ENCODE measurements around the gene ANXA3. TPM values are rescaled to one million over a fixed set of nuclear protein-coding genes. Genes with fewer than 3 reads are reported as not detected.
A peak's percentile ranks its signal among the peaks of the same experiment; 100 is the strongest.

ANXA3 gene
- total RNA-seq, 1 experiment from 2014 or later = 30.7 TPM

DNA sequence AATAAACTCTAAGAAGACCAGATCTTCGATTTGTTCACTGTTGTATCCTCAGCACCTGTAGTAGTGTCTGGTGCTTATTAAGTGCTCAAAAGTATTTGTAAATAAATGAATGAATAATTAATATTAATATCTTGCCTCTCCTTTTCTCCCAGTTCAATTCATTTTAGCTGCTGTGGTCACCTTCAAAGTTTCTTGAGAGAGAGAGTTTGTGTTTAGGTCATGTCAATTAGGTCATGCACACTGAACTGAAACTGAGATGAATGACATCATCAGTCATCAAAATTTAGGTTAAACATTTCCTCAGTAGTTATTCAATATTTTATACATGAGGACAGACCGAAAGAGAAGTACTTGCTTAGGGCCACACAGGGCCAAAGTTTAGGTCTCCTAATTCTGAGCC is 73.5 kb downstream of the ANXA3 start:
- H3K4me3 ChIP-seq (ENCODE audit: insufficient read depth, low read depth, low read length) = no peak overlapping the region
- DNase-seq = no peak
- no peaks in the 10 kb centered on the region for H3K36me3 ChIP-seq (replicated peaks; ENCODE audit: control insufficient read depth, insufficient read depth, low read length)
- H3K27me3 ChIP-seq (ENCODE audit: control insufficient read depth, insufficient read depth, low read length) = no peaks in the 10 kb centered on the region

DNA sequence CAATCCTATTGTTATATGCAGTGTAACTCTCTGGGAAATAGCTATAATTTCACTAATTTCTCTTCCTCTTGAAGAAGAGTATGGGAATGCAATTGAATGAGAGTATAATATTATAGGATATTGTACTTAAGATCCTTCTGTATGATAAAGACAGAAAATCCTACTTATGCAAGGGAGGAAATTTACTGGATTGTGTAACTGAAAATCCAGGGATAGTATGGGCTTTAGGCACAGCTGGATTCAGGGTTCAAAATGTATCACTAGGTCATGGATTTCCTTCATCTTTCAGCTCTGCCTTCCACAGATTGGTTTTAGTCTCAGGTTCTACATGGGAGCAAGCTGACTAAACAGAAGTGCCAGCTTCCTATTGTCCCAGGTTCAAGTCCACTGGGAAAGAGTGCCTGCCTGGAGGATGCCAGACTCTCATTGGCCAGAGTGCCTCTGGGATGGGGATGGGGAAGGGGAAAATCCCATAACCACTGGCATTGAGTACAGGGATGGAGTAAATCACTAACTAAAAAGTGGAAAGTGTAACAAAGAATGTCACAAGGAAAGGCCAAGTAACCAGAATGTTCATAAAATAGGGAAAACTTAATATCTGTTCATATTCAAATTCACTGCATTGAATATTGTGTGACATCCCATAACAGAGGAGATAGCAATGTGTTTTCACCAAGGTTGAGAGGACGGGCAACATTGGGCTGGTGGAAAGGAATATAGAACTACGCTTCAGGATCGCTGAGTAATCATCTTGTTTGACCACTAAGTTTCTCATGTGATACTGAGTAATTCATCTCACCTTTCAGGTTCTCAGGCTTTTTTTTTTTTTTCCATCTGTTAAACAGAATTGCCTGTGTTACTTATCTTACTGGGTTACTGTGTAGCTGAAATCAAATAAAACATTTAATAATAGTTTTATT is 75.7 kb downstream of the ANXA3 start:
- no peak for DNase-seq
- Histone ChIP-seq H3K36me3 (replicated peaks; ENCODE audit: control insufficient read depth, insufficient read depth, low read length) (no peaks in the 10 kb centered on the region), H3K27me3 (ENCODE audit: control insufficient read depth, insufficient read depth, low read length) (no peaks in the 10 kb centered on the region), H3K4me3 (ENCODE audit: insufficient read depth, low read depth, low read length) (no peak overlapping the region)

DNA sequence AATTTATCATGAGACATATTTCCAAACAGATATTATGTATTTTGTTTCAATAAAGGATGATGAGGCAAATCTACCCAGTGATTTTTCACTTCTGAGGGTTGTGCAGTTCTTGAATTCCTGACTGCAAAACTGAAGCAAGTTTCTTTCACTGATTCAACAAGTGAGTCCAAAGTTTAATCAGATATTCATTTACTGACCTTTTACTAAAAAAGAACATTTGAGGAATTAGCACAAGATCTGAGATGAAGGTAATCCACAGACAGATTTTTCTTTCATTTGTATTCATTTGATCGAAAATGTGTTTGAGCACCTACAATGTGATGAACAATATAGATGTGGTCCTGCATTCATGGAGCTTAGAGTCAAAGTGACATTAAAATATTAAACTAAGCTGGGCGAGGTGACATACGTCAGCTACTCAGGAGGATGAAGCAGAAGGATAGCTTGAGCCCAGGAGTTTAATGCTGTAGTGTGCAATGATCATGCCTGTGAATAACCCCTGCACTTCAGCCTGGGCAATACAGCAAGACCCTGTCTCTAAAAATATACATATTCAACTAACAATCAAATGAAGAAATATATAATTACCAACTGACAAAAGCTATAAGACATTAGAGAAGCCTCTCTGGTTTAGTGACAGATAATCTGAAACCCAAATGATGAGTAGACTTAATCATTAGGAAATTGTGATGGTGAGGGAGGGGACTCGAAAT is 76.6 kb downstream of the ANXA3 start:
- no peak overlapping the region for H3K4me3 ChIP-seq (ENCODE audit: insufficient read depth, low read depth, low read length)
- no peaks in the 10 kb centered on the region for H3K27me3 ChIP-seq (ENCODE audit: control insufficient read depth, insufficient read depth, low read length)
- no peaks in the 10 kb centered on the region for H3K36me3 ChIP-seq (replicated peaks; ENCODE audit: control insufficient read depth, insufficient read depth, low read length)
- no peak for DNase-seq

DNA sequence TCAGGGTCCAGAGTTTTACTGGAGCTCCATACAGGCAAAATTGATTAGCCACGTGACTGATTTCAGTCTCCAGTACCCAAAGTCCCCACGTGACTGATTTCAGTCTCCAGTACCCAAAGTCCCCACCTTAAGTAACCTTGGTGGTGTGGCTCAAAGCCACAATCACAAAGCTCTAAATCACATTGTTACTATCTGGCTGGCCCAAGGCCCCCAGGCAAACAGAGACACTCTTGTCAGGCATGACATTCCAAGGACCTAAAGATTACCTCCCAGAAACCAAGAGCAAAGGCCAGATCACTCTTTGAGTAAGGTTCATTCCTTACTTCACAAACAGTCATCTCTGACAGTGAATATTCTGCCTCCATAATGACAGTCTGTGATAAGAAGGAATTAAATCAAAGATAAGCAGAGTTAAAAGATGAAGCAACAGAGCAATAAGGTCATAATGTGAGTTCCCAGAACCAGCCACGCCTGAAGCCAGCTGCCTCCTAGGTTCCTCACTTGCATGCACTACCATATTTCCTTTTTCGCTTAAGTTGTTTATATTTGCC is 78.5 kb downstream of the ANXA3 start:
- Histone ChIP-seq H3K4me3 (ENCODE audit: insufficient read depth, low read depth, low read length) (no peak overlapping the region), H3K36me3 (replicated peaks; ENCODE audit: control insufficient read depth, insufficient read depth, low read length) (no peaks in the 10 kb centered on the region), H3K27me3 (ENCODE audit: control insufficient read depth, insufficient read depth, low read length) (no peaks in the 10 kb centered on the region)
- DNase-seq = no peak

DNA sequence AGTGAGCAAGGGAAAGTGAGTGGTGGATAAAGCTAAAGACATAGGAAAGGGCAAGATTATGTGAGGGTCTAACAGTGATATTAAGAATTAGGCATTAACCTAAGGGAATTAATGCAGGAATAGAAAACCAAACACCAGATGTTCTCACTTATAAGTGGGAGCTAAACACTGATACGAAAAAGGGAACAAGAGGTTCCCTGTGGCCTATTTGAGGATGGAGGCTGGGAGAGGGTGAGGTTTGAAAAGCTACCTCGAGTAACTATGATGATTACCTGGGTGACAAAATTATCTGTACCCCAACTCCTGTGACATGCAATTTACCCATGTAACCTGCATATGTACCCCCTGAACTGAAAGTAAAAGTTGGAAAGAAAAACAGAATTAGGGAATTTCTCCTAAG is 79.0 kb downstream of the ANXA3 start:
- H3K4me3 ChIP-seq (ENCODE audit: insufficient read depth, low read depth, low read length) = no peak overlapping the region
- no peaks in the 10 kb centered on the region for H3K27me3 ChIP-seq (ENCODE audit: control insufficient read depth, insufficient read depth, low read length)
- no peaks in the 10 kb centered on the region for H3K36me3 ChIP-seq (replicated peaks; ENCODE audit: control insufficient read depth, insufficient read depth, low read length)
- DNase-seq = no peak

DNA sequence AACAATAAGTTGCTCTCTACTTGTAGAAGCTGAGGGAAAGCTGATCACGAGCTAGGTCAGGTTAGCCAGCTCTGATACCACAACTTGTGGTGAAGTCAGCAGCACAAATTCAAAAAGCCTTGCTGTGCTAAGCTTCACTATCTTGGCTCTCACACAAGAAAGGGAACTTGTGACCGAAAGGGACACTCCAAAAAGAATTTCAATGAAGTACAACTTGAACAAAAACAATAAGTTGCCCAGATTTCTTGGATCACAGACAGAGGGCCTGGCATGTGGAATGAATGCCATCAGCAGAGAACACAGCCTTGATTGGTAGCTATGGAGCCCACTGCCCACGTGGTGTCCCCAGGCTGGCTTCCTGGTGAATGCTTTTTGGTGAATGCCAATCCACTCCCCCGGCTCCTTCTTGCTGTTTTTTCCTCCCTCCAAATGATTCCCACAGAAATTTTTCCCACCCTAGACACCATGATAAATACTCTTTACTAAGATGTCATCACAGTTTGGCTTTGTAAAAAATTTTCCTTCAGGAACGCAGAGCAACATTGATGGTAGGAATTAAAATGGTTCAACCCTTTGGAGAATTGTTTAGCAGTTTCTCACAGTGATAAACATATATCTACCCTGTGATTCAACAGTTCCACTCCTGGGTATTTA is 82.6 kb downstream of the ANXA3 start:
- Histone ChIP-seq H3K4me3 (ENCODE audit: insufficient read depth, low read depth, low read length) (no peak overlapping the region), H3K36me3 (replicated peaks; ENCODE audit: control insufficient read depth, insufficient read depth, low read length) (no peaks in the 10 kb centered on the region)
- DNase-seq = no peak

DNA sequence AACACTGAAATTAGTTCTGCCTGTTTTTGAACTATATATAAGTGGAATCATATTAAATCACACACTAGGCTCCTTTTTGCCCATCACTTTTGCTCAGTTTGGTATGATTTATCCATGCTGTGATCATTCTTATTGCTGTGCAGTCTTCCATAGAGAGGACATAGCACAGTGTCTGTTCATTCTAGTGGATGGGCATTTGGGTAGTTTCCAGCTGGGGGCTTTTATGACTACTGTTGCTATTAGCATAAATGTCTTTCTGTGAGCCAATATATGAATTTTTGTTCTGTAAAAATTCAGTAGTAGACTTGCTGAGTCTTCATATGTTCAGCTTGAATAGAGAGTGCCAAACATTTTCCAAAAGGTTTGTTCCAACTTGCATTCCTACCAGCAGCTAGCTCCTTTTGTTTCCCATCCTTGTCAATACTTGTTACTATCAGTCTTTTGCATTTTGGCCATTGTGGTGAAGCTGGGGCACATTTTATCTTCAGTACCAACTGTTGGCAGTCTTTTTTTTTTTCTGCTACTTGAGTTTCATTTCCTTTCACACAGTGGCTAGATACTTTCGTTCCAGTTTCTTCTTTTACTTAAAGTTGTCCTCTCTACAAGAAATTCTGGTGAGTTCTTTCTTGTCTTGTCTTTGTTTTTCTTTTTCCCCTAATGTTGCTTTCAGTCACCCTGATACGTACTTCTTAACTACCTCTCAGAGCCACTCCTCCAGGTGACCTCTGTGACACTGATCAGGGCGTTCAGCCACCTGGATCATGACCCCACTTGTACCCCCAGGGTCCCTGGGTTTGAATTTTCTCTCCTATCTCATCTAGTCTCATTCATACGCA is 87.0 kb downstream of the ANXA3 start:
- Histone ChIP-seq H3K4me3 (ENCODE audit: insufficient read depth, low read depth, low read length) (no peak overlapping the region), H3K36me3 (replicated peaks; ENCODE audit: control insufficient read depth, insufficient read depth, low read length) (no peaks in the 10 kb centered on the region), H3K27me3 (ENCODE audit: control insufficient read depth, insufficient read depth, low read length) (no peaks in the 10 kb centered on the region)
- DNase-seq = no peak

More for the DNA sequence above, 82.6 kb downstream of the ANXA3 start:
- H3K27me3 ChIP-seq (ENCODE audit: control insufficient read depth, insufficient read depth, low read length) = no peaks in the 10 kb centered on the region

DNA sequence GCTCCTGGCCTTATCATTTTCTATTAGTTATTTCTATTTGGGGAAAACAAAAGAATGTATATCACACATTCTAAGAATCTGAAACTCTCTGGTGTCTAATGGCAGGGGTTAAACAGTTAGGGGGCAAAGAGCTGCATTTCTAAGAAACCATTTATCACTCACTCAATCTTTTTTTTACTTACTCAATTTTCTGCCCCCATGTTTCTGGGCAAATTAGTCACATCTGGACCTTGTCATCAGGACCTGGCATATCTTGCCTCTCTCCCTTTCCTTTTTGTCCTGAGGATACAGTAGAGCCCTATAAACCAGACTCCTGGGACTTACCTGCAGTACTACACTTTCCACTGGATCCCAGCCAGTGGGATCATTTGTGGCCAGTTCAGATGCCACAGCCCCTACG is 89.1 kb downstream of the ANXA3 start:
- Histone ChIP-seq H3K27me3 (ENCODE audit: control insufficient read depth, insufficient read depth, low read length) (no peaks in the 10 kb centered on the region), H3K4me3 (ENCODE audit: insufficient read depth, low read depth, low read length) (no peak overlapping the region)

DNA sequence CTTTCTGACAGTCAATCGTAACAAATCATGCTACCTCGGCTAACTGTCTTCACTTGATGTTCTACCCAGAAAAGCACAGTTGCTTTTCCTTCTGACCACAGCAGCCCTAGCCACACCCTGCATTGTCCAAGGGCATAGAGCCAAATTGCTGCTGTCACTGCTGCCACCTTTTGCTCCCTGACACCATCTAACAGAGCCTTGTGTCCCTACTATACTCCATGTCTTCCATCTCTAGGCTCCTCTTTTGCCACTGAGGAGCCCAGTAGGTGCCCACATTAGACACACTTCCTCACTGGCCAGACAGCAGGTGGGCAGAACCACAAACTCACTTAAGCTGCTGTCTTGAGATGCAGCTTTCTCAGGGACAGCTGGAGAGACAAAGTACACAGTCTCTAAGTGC is 91.4 kb downstream of the ANXA3 start:
- Histone ChIP-seq H3K27me3 (ENCODE audit: control insufficient read depth, insufficient read depth, low read length) (no peaks in the 10 kb centered on the region), H3K4me3 (ENCODE audit: insufficient read depth, low read depth, low read length) (no peak overlapping the region), H3K36me3 (replicated peaks; ENCODE audit: control insufficient read depth, insufficient read depth, low read length) (no peaks in the 10 kb centered on the region)
- DNase-seq = no peak

More for the DNA sequence above, 89.1 kb downstream of the ANXA3 start:
- H3K36me3 ChIP-seq (replicated peaks; ENCODE audit: control insufficient read depth, insufficient read depth, low read length) = no peaks in the 10 kb centered on the region
- no peak for DNase-seq

DNA sequence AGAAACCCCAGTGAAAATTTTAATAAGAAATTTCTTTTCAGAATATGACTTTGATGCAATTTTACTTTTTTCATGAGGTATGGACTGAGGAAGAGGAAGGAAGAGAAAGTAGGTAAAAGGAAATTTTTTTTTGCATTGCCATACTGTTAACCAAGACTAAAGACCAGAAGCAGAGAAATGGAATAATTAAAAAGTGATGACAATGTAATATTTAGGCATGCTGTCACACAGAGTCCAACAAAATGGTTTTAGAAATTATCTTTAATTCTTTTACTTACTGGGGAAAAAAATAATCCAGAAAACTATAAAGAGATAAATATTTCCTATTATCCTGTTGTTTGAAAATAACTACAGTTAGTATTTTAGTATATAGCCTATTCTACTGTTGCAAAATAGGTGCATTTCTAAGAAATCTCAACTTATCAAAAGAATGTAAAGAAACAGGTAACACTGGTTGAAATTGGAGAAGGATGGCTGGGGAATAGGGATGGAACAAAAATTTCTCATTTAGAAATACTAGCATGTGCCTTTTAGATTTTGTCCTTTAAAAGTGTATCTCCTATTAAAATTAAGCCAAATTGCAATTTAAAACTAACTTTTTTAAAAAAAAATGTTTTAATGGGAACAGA is 92.6 kb downstream of the ANXA3 start:
- Histone ChIP-seq H3K27me3 (ENCODE audit: control insufficient read depth, insufficient read depth, low read length) (no peaks in the 10 kb centered on the region), H3K4me3 (ENCODE audit: insufficient read depth, low read depth, low read length) (no peak overlapping the region), H3K36me3 (replicated peaks; ENCODE audit: control insufficient read depth, insufficient read depth, low read length) (no peaks in the 10 kb centered on the region)
- no peak for DNase-seq

DNA sequence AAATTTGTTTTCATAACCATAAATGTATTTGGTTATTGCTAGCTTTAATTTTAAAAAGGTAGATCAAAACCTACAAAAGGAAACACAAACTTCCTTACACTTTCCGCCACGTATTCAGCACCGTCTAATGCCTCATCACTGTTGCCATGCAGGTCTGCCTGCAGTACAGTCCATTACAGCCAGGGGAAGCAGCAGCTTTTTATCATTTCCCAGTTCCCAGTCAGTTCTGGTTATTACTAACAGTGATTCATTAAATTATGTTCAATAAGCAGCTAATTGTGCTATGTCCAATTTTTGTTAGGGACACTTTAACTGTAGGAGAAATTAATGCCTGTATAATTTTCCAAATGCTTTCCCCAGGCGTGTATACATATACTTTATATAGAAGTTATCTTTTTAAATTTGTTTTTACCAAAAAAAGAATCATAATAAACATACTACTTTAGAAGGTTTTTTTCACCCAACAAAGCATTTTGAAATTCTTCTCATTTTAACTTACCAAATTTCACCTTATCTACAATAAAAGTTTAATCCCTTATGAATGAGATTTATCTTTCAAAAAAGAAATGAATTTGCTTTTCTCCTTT is 93.3 kb downstream of the ANXA3 start:
- Histone ChIP-seq H3K36me3 (replicated peaks; ENCODE audit: control insufficient read depth, insufficient read depth, low read length) (no peaks in the 10 kb centered on the region), H3K4me3 (ENCODE audit: insufficient read depth, low read depth, low read length) (no peak overlapping the region), H3K27me3 (ENCODE audit: control insufficient read depth, insufficient read depth, low read length) (no peaks in the 10 kb centered on the region)
- DNase-seq = peak; percentile 56

DNA sequence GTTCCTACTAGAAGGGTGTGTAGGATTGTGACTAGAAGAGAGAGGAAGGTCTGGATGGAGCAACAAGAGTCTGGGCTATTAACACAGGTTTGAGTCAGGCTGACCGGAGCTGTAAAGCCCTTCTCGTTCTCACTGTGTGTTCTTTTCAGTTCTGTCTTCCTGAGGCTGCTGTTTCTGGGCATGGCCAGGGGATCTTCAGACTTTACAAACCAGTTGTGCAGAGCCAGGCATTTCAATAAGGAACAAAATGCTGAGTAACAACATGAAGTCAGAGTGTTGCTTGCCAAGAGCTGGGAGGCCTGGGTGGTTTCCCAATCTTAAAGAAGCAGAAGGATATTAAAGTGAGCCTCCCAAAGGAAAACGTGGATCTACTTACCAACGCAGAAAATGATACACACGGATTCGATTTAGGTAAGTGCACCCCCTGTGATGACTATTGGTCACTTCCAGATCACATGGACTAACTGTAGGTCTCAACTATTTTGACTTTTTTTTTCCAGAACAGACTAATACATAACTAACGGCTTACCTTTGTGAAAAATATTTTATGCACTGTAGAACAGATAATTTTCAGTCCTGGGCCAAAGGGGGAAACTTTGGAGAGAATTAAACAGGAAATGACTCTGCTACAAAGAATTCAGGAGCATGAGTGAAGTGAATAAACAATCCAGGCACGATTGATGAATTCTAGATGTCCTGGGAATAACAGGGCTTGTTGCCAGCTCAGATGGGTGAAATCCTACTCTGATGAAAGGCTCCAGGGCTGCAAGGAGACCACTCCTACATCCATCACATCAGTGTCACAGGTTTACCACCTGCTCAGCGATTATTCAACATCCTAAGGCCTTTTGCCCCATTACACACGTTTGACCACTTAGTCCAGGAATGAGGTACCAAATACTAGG is 94.5 kb downstream of the ANXA3 start:
- Histone ChIP-seq H3K36me3 (replicated peaks; ENCODE audit: control insufficient read depth, insufficient read depth, low read length) (no peaks in the 10 kb centered on the region), H3K4me3 (ENCODE audit: insufficient read depth, low read depth, low read length) (no peak overlapping the region), H3K27me3 (ENCODE audit: control insufficient read depth, insufficient read depth, low read length) (no peaks in the 10 kb centered on the region)
- DNase-seq = no peak

Data from H7 (cell line).